Measurements from ENCODE around the gene MAP4. TPM values are rescaled to one million over a fixed set of nuclear protein-coding genes. Genes with fewer than 3 reads are reported as not detected.

The MAP4 gene
- polyA plus RNA-seq, 1 donor from 2014 or later, result 186 TPM

DNA sequence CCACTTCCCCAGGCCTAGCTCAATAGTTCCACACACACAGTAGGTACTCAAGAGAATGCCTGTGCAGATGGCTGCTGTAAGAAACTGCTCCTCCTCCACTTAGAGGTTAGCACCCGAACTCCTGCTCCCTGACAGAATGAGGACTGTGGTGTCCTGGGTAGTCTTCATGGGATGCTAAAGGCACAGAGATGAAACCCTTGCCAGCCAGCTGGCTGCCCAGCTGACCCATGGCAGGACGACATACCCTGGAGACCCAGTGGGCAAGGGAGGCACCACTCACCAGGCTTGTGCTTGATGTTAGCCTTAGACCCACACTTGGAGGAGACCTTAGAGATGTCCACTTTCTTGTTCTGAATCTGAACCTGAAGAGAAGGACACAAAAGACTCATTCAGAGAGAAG, 159.1 kb downstream of the MAP4 start:
- H3K4me3 ChIP-seq (ENCODE audit: low read length), result no peak overlapping the region
- no peaks in the 10 kb centered on the region for H3K9me3 ChIP-seq (ENCODE audit: low read length)
- H3K27ac ChIP-seq (ENCODE audit: low read length), result no peak overlapping the region
- no peaks in the 10 kb centered on the region for H3K9me2 ChIP-seq (ENCODE audit: insufficient read depth, low read length)
- no peak overlapping the region for H2AFZ ChIP-seq (ENCODE audit: low read depth, low read length)
- H3K4me2 ChIP-seq (ENCODE audit: low read length), result no peak overlapping the region
- H3K27me3 ChIP-seq (ENCODE audit: insufficient read depth, low read depth, low read length), result no peaks in the 10 kb centered on the region
- H3F3A ChIP-seq (ENCODE audit: insufficient read depth, low read length, poor library complexity, severe bottlenecking), result no peaks in the 10 kb centered on the region
- H3K79me2 ChIP-seq (replicated peaks; ENCODE audit: insufficient read depth, low read length), result no peaks in the 10 kb centered on the region
- peaks cover 5% of the 10 kb centered on the region for H3K36me3 ChIP-seq (ENCODE audit: insufficient read depth, low read length)
- no peak for TF ChIP-seq MXI1 (conservative IDR thresholded peaks at IDR 0.05; ENCODE audit: poor library complexity, severe bottlenecking)
- TF ChIP-seq REST (IDR thresholded peaks at IDR 0.05; ENCODE audit: borderline replicate concordance), result no peak
- TF ChIP-seq CTCF (IDR thresholded peaks at IDR 0.05; ENCODE audit: poor library complexity, severe bottlenecking), result no peak
- TF ChIP-seq EP300 (conservative IDR thresholded peaks at IDR 0.05; ENCODE audit: poor library complexity, severe bottlenecking), result no peak
- no peak for TF ChIP-seq EZH2 (IDR thresholded peaks at IDR 0.05; ENCODE audit: borderline replicate concordance, insufficient read depth, low read length, poor library complexity, severe bottlenecking)
- TF ChIP-seq TAF1 (IDR thresholded peaks at IDR 0.05; ENCODE audit: low read depth), result no peak
- no peak for TF ChIP-seq RAD21 (conservative IDR thresholded peaks at IDR 0.05)
- TF ChIP-seq POLR2AphosphoS5 (IDR thresholded peaks at IDR 0.05), result no peak
- TF ChIP-seq SMC3 (conservative IDR thresholded peaks at IDR 0.05; ENCODE audit: poor library complexity), result no peak
- H3K9ac ChIP-seq (ENCODE audit: low read length), result no peak overlapping the region
- H4K20me1 ChIP-seq (ENCODE audit: insufficient read depth), result no peaks in the 10 kb centered on the region

DNA sequence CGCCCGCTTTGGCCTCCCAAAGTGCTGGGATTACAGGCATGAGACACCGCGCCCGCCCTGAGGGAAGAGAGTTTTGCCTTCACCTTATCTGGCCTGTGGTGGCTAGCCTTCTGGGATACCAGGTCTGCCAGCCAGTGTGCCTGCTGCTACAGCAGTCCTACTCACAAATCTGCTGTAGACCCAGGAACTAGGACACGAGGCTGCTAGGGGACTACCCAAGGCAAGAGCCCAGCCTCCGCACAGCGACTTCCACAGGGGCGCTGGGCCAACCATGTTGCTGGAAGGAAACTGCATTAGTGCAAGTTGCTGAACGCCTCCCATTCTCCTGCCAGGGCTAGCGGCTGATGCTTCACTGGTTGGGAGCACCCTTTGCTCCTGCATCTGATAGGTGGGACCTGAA, 159.5 kb downstream of the MAP4 start:
- Histone ChIP-seq H3K4me2 (ENCODE audit: low read length) (no peak overlapping the region), H3K4me3 (ENCODE audit: low read length) (no peak overlapping the region), H3K36me3 (ENCODE audit: insufficient read depth, low read length) (peaks cover 5% of the 10 kb centered on the region), H3K27me3 (ENCODE audit: insufficient read depth, low read depth, low read length) (no peaks in the 10 kb centered on the region), H3K9me2 (ENCODE audit: insufficient read depth, low read length) (no peaks in the 10 kb centered on the region), H3K79me2 (replicated peaks; ENCODE audit: insufficient read depth, low read length) (no peaks in the 10 kb centered on the region), H3K9me3 (ENCODE audit: low read length) (no peaks in the 10 kb centered on the region), H4K20me1 (ENCODE audit: insufficient read depth) (no peaks in the 10 kb centered on the region), H3K9ac (ENCODE audit: low read length) (no peak overlapping the region), H3F3A (ENCODE audit: insufficient read depth, low read length, poor library complexity, severe bottlenecking) (no peaks in the 10 kb centered on the region), H2AFZ (ENCODE audit: low read depth, low read length) (no peak overlapping the region), H3K27ac (ENCODE audit: low read length) (no peak overlapping the region)
- TF ChIP-seq POLR2AphosphoS5 (IDR thresholded peaks at IDR 0.05), result no peak
- no peak for TF ChIP-seq RAD21 (conservative IDR thresholded peaks at IDR 0.05)
- no peak for TF ChIP-seq SMC3 (conservative IDR thresholded peaks at IDR 0.05; ENCODE audit: poor library complexity)
- no peak for TF ChIP-seq EZH2 (IDR thresholded peaks at IDR 0.05; ENCODE audit: borderline replicate concordance, insufficient read depth, low read length, poor library complexity, severe bottlenecking)
- no peak for TF ChIP-seq REST (IDR thresholded peaks at IDR 0.05; ENCODE audit: borderline replicate concordance)
- TF ChIP-seq EP300 (conservative IDR thresholded peaks at IDR 0.05; ENCODE audit: poor library complexity, severe bottlenecking), result no peak
- no peak for TF ChIP-seq TAF1 (IDR thresholded peaks at IDR 0.05; ENCODE audit: low read depth)
- TF ChIP-seq CTCF (IDR thresholded peaks at IDR 0.05; ENCODE audit: poor library complexity, severe bottlenecking), result no peak
- TF ChIP-seq MXI1 (conservative IDR thresholded peaks at IDR 0.05; ENCODE audit: poor library complexity, severe bottlenecking), result no peak
